Neural cell (in vitro differentiated cells): ENCODE measurements around the gene MKKS. TPM values are rescaled to one million over a fixed set of nuclear protein-coding genes. Genes with fewer than 3 reads are reported as not detected.

ENCODE experiments used
- H2AFZ ChIP-seq: fragments of 200-600, 300-800 bp; sonication (generic), shearing (Covaris generic); 2 replicates; pipeline ENCODE4 v1.6.0; 2014; ENCODE audit warnings: low read depth, mild to moderate bottlenecking, antibody characterized with exemption, low read length, moderate library complexity
- H3F3A ChIP-seq: fragments of 200-600 bp; shearing (Covaris generic); 2 replicates; pipeline ENCODE4 v1.6.1; 2016; ENCODE audit warnings: mild to moderate bottlenecking, moderate library complexity, mixed read lengths, antibody characterized with exemption, low read length; ENCODE audit not compliant: insufficient read depth, poor library complexity, severe bottlenecking
- H3K27ac ChIP-seq: fragments of 200-600, 300-800 bp; sonication (generic), shearing (Covaris generic); 2 replicates; pipeline ENCODE4 v1.5.1; 2014; ENCODE audit warnings: mild to moderate bottlenecking, low read length, moderate library complexity
- H3K27me3 ChIP-seq: fragments of 300-800, 200-600 bp; sonication (generic), shearing (Covaris generic); 2 replicates; pipeline ENCODE4 v1.6.0; 2014; ENCODE audit warnings: mild to moderate bottlenecking, low read depth, low read length, moderate library complexity; ENCODE audit not compliant: insufficient read depth
- H3K36me3 ChIP-seq: fragments of 300-800, 200-600 bp; sonication (generic), shearing (Covaris generic); 2 replicates; pipeline ENCODE4 v1.5.1; 2014; ENCODE audit warnings: mild to moderate bottlenecking, antibody characterized with exemption, low read length, moderate library complexity; ENCODE audit not compliant: insufficient read depth
- H3K4me2 ChIP-seq: fragments of 300-800, 200-600 bp; sonication (generic), shearing (Covaris generic); 2 replicates; pipeline ENCODE4 v1.6.0; 2014; ENCODE audit warnings: mild to moderate bottlenecking, low read length
- H3K4me3 ChIP-seq: fragments of 300-800, 200-600 bp; sonication (generic), shearing (Covaris generic); 2 replicates; pipeline ENCODE4 v1.5.1; 2014; ENCODE audit warnings: mild to moderate bottlenecking, low read length, moderate library complexity
- H3K79me2 ChIP-seq: fragments of 200-600 bp; shearing (Covaris generic); replicated peaks from 2 replicates; pipeline ENCODE4 v1.6.0; 2014; ENCODE audit warnings: mild to moderate bottlenecking, low read length, moderate library complexity; ENCODE audit not compliant: insufficient read depth
- H3K9ac ChIP-seq: fragments of 300-800, 200-600 bp; sonication (generic), shearing (Covaris generic); 2 replicates; pipeline ENCODE4 v1.6.1; 2016; ENCODE audit warnings: mild to moderate bottlenecking, low read length, mixed read lengths
- H3K9me2 ChIP-seq: fragments of 200-600 bp; shearing (Covaris generic); 2 replicates; pipeline ENCODE4 v1.6.1; 2016; ENCODE audit warnings: mild to moderate bottlenecking, low read length, mixed read lengths; ENCODE audit not compliant: insufficient read depth
- H3K9me3 ChIP-seq: fragments of 200-600, 300-800 bp; sonication (generic), shearing (Covaris generic); 2 replicates; pipeline ENCODE4 v1.6.1; 2016; ENCODE audit warnings: mild to moderate bottlenecking, mixed run types, low read length, moderate library complexity, mixed read lengths
- H4K20me1 ChIP-seq: fragments of 200-600 bp; shearing (Covaris generic); 2 replicates; pipeline ENCODE4 v1.6.1; 2016; ENCODE audit warnings: mild to moderate bottlenecking, mixed run types; ENCODE audit not compliant: insufficient read depth
- EP300 ChIP-seq: fragments of 450-650 bp; conservative IDR thresholded peaks from 2 replicates; pipeline ENCODE4 v1.6.1; 2014; ENCODE audit warnings: antibody characterized with exemption, mild to moderate bottlenecking, moderate library complexity; ENCODE audit not compliant: poor library complexity, severe bottlenecking
- EZH2 ChIP-seq: fragments of 200-600, 300-800 bp; shearing (Covaris generic), sonication (generic); IDR thresholded peaks from 2 replicates; pipeline ENCODE4 v1.6.1; 2014; ENCODE audit warnings: antibody characterized with exemption, low read length, borderline replicate concordance, mild to moderate bottlenecking; ENCODE audit not compliant: insufficient read depth, poor library complexity, severe bottlenecking
- MXI1 ChIP-seq: fragments of 450-650 bp; conservative IDR thresholded peaks from 2 replicates; pipeline ENCODE4 v1.6.1; 2014; ENCODE audit warnings: antibody characterized with exemption, mild to moderate bottlenecking; ENCODE audit not compliant: poor library complexity, severe bottlenecking
- POLR2AphosphoS5 ChIP-seq: IDR thresholded peaks from 2 replicates; pipeline ENCODE4 v1.6.1; 2012
- RAD21 ChIP-seq: fragments of 450-650 bp; conservative IDR thresholded peaks from 2 replicates; pipeline ENCODE4 v1.6.1; 2014; ENCODE audit warnings: antibody characterized with exemption, mild to moderate bottlenecking, moderate library complexity
- SMC3 ChIP-seq: fragments of 450-650 bp; conservative IDR thresholded peaks from 2 replicates; pipeline ENCODE4 v1.6.1; 2014; ENCODE audit warnings: antibody characterized with exemption, mild to moderate bottlenecking, moderate library complexity; ENCODE audit not compliant: poor library complexity
- TAF1 ChIP-seq: IDR thresholded peaks from 2 replicates; pipeline ENCODE4 v1.6.1; 2012; ENCODE audit warnings: low read depth
- polyA plus RNA-seq: library from polyadenylated mRNA; depleted of rRNA; stranded (reverse); fragments of >200 nt; gene quantifications from 2 replicates; pipeline ENCODE4 v1.2.3, GENCODE V29; 2014
- TF ChIP-seq, protein P1 (sequence below): fragments of 450-650 bp; IDR thresholded peaks from 2 replicates; pipeline ENCODE4 v1.5.1; 2014; ENCODE audit warnings: antibody characterized with exemption, mild to moderate bottlenecking, moderate library complexity; ENCODE audit not compliant: poor library complexity, severe bottlenecking
- TF ChIP-seq, protein P2 (sequence below): IDR thresholded peaks from 2 replicates; pipeline ENCODE4 v1.6.1; 2012; ENCODE audit warnings: borderline replicate concordance

Gene MKKS
- polyA plus RNA-seq, 1 donor from 2014 or later: 28.0 TPM

DNA sequence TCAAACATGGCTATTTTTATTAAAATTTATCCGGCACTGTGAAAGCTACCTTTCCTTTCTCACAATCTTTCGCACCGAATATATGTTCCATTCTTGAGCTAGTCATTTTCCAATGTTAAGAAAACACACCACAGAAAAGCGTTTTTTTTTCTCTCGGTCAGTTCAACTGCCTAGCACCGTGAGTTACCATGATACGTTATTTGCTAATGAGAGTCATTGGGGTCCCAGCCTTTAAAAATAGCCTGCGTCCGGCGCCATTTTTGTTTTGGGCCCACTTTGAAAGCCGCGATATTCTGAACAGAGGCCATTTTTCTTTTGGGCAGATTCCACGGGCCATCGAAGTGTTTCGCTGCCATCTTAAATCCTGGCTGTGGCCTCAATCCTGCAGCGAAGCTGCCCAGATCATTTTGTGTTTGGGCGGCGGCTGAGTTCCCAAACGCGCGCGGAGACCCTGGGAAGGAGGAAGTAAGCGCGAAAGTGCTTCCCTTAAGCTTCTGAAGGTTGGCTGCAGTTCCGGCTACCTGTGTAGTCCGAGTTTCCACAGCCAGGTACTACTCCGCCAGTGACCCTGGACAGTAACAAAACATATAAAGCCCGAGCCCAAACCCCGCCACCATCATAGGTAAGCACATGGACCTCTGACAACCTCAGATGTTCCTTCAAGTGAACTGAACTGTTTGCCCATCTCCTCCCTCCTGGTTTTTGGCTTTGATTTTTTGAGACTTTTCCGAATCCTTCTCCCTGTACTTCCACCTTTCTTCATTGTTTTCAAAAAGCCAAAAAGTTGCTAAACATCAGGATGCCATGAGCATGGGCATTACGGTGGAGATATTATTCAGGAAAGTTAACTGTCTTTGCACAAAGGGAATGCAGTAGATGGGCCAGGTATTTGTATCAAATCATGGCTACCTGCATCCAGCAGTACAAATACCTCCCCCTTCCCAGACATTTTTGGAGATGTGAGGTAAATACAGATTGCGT, 1.1 kb upstream of the MKKS start, which contains the start of gene SLX4IP:
Gene SLX4IP (plus strand): TSS at position 474 of the 981 bp plus-strand sequence. CDS start 22,900 bp downstream, outside the sequence.
- peak; percentile 39 for TF ChIP-seq POLR2AphosphoS5
- no peak for TF ChIP-seq EP300
- TF ChIP-seq SMC3: peak; percentile 13
- TF ChIP-seq, protein P1, sequence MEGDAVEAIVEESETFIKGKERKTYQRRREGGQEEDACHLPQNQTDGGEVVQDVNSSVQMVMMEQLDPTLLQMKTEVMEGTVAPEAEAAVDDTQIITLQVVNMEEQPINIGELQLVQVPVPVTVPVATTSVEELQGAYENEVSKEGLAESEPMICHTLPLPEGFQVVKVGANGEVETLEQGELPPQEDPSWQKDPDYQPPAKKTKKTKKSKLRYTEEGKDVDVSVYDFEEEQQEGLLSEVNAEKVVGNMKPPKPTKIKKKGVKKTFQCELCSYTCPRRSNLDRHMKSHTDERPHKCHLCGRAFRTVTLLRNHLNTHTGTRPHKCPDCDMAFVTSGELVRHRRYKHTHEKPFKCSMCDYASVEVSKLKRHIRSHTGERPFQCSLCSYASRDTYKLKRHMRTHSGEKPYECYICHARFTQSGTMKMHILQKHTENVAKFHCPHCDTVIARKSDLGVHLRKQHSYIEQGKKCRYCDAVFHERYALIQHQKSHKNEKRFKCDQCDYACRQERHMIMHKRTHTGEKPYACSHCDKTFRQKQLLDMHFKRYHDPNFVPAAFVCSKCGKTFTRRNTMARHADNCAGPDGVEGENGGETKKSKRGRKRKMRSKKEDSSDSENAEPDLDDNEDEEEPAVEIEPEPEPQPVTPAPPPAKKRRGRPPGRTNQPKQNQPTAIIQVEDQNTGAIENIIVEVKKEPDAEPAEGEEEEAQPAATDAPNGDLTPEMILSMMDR: no peak
- TF ChIP-seq, protein P2, sequence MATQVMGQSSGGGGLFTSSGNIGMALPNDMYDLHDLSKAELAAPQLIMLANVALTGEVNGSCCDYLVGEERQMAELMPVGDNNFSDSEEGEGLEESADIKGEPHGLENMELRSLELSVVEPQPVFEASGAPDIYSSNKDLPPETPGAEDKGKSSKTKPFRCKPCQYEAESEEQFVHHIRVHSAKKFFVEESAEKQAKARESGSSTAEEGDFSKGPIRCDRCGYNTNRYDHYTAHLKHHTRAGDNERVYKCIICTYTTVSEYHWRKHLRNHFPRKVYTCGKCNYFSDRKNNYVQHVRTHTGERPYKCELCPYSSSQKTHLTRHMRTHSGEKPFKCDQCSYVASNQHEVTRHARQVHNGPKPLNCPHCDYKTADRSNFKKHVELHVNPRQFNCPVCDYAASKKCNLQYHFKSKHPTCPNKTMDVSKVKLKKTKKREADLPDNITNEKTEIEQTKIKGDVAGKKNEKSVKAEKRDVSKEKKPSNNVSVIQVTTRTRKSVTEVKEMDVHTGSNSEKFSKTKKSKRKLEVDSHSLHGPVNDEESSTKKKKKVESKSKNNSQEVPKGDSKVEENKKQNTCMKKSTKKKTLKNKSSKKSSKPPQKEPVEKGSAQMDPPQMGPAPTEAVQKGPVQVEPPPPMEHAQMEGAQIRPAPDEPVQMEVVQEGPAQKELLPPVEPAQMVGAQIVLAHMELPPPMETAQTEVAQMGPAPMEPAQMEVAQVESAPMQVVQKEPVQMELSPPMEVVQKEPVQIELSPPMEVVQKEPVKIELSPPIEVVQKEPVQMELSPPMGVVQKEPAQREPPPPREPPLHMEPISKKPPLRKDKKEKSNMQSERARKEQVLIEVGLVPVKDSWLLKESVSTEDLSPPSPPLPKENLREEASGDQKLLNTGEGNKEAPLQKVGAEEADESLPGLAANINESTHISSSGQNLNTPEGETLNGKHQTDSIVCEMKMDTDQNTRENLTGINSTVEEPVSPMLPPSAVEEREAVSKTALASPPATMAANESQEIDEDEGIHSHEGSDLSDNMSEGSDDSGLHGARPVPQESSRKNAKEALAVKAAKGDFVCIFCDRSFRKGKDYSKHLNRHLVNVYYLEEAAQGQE: peak; percentile 46
- peak; percentile 38 for TF ChIP-seq RAD21
- TF ChIP-seq EZH2: no peak
- TF ChIP-seq TAF1: no peak
- TF ChIP-seq MXI1: peak; percentile 91
- no peaks in the 10 kb centered on the region for H3F3A ChIP-seq
- H3K27ac ChIP-seq: peak within 1 kb of the TSS; percentile 87

DNA sequence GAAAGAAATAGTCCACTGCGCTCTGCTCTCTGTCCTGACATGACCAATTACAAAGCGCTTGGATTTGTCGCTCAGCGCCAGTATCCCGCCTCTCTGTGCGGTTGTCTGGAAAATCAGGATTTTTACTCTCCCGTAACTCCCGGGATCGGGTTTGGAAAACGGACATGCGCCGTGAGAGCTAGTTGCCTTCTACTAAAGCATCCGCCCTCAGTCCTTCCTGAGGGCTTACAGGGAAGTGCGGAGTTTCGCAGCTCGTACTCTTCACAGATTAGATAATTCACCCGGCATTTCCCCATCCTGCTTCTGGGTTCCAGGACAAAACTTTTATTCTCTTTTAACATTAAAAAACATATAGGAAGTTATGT, 427 bp upstream of the MKKS start:
- peaks cover 19% of the 10 kb centered on the region for H3K79me2 ChIP-seq
- H3K27me3 ChIP-seq: no peaks in the 10 kb centered on the region

More for the DNA sequence above, 1.1 kb upstream of the MKKS start, which contains the start of gene SLX4IP:
- H3K36me3 ChIP-seq: no peaks in the 10 kb centered on the region
- H3K9ac ChIP-seq: peak within 1 kb of the TSS; percentile 87
- H2AFZ ChIP-seq: peak within 1 kb of the TSS; percentile 71
- H3K9me2 ChIP-seq: no peaks in the 10 kb centered on the region
- H4K20me1 ChIP-seq: no peaks in the 10 kb centered on the region
- peak within 1 kb of the TSS; percentile 70 for H3K4me2 ChIP-seq
- peaks cover 16% of the 10 kb centered on the region for H3K79me2 ChIP-seq
- H3K27me3 ChIP-seq: no peaks in the 10 kb centered on the region
- H3K9me3 ChIP-seq: no peaks in the 10 kb centered on the region
- peak within 1 kb of the TSS; percentile 87 for H3K4me3 ChIP-seq

More for the DNA sequence above, 427 bp upstream of the MKKS start:
- Histone ChIP-seq H4K20me1 (no peaks in the 10 kb centered on the region), H3K9me2 (no peaks in the 10 kb centered on the region), H3K4me3 (peak overlapping the region; percentile 87), H3K27ac (peak overlapping the region; percentile 87), H3K36me3 (no peaks in the 10 kb centered on the region), H2AFZ (peak overlapping the region; percentile 71), H3K9me3 (no peaks in the 10 kb centered on the region), H3K4me2 (peak overlapping the region; percentile 27), H3F3A (no peaks in the 10 kb centered on the region), H3K9ac (peak overlapping the region; percentile 87)
- no peak for TF ChIP-seq RAD21
- no peak for TF ChIP-seq EZH2
- TF ChIP-seq, protein P2: peak; percentile 87
- no peak for TF ChIP-seq SMC3
- no peak for TF ChIP-seq TAF1
- peak; percentile 89 for TF ChIP-seq POLR2AphosphoS5
